ENCODE measurements around the gene SLC39A11.

DNA sequence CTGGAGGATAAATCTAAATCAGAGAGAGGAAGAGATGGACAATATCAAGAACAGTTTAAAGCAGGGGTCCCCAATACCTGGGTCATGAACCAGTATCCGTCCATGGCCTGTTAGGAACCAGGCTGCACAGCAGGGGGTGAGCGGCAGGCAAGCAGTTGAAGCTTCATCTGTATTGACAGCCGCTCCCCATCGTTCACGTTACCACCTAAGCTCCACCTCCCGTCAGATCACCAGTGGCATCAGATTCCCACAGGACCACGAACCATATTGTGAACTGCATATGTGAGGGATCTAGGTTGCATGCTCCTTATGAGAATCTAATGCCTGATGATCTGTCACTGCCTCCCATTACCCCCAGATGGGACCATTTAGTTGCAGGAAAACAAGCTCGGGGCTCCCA, 226.5 kb downstream of the SLC39A11 start:
- TF ChIP-seq, protein P1, sequence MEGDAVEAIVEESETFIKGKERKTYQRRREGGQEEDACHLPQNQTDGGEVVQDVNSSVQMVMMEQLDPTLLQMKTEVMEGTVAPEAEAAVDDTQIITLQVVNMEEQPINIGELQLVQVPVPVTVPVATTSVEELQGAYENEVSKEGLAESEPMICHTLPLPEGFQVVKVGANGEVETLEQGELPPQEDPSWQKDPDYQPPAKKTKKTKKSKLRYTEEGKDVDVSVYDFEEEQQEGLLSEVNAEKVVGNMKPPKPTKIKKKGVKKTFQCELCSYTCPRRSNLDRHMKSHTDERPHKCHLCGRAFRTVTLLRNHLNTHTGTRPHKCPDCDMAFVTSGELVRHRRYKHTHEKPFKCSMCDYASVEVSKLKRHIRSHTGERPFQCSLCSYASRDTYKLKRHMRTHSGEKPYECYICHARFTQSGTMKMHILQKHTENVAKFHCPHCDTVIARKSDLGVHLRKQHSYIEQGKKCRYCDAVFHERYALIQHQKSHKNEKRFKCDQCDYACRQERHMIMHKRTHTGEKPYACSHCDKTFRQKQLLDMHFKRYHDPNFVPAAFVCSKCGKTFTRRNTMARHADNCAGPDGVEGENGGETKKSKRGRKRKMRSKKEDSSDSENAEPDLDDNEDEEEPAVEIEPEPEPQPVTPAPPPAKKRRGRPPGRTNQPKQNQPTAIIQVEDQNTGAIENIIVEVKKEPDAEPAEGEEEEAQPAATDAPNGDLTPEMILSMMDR (IDR thresholded peaks at IDR 0.05): no peak
- no peak for TF ChIP-seq POLR2A (IDR thresholded peaks at IDR 0.05)

All from testis (tissue), 2 donors.